GM13976 (cell line): ENCODE data around the gene CHL1.

Source experiments
- DNase-seq: peaks from one replicate; pipeline ENCODE4 v3.0.0; 2012; ENCODE audit warnings: low spot score
- in situ Hi-C: fragments of 300-500 bp; cut with MboI; formaldehyde crosslinking; loops from one replicate; pipeline ENCODE4 v1.12.0; 2022; ENCODE audit warnings: low sequenced_read_pairs, mixed read lengths, inconsistent platforms; ENCODE audit not compliant: unreplicated experiment
- TF ChIP-seq, protein P1 (sequence below): IDR thresholded peaks from 2 replicates; pipeline ENCODE4 v1.5.1; 2012; ENCODE audit warnings: borderline replicate concordance, mild to moderate bottlenecking; ENCODE audit not compliant: insufficient read depth; ENCODE audit errors: extremely low read depth, missing control alignments, control extremely low read depth

The CHL1 gene

GRCh38 chr3:414063-414462, 217.5 kb downstream of the CHL1 start:
- in situ Hi-C loops: no loop called here
- TF ChIP-seq, protein P1, sequence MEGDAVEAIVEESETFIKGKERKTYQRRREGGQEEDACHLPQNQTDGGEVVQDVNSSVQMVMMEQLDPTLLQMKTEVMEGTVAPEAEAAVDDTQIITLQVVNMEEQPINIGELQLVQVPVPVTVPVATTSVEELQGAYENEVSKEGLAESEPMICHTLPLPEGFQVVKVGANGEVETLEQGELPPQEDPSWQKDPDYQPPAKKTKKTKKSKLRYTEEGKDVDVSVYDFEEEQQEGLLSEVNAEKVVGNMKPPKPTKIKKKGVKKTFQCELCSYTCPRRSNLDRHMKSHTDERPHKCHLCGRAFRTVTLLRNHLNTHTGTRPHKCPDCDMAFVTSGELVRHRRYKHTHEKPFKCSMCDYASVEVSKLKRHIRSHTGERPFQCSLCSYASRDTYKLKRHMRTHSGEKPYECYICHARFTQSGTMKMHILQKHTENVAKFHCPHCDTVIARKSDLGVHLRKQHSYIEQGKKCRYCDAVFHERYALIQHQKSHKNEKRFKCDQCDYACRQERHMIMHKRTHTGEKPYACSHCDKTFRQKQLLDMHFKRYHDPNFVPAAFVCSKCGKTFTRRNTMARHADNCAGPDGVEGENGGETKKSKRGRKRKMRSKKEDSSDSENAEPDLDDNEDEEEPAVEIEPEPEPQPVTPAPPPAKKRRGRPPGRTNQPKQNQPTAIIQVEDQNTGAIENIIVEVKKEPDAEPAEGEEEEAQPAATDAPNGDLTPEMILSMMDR: no peak
- peak; percentile 3 for DNase-seq

- DNase-seq: no peak
- in situ Hi-C loops: no loop called here
- TF ChIP-seq, protein P1: no peak
Measured at GRCh38 chr3:418239-418929, 221.8 kb downstream of the CHL1 start.

GRCh38 chr3:420584-420983, 224.0 kb downstream of the CHL1 start:
- no peak for DNase-seq
- in situ Hi-C loops: no loop called here
- TF ChIP-seq, protein P1: no peak

- TF ChIP-seq, protein P1: no peak
- no peak for DNase-seq
- in situ Hi-C loops: no loop called here
Measured at GRCh38 chr3:425079-425478, 228.5 kb downstream of the CHL1 start.

GRCh38 chr3:426072-426471, 229.5 kb downstream of the CHL1 start:
- no peak for DNase-seq
- in situ Hi-C loops: no loop called here
- TF ChIP-seq, protein P1: no peak

DNA sequence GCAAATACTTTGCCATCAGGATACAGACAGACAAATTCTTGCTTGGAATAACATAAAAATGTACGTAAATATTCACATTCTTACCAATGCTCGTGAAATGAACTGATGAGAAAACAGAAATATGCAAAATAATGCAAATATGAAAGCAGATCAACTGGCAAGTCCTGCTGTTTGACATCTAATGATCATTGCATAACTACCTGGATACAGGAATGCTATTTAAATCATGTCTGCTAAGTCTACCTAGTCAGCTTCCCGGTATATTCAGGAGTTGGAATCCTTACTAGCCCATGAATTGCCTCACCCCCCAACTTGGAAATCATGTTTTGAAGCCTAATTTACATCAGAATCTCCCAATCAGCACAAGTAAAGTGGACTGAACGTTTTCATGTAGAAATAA, 230.6 kb downstream of the CHL1 start:
- TF ChIP-seq, protein P1: no peak
- in situ Hi-C loops: no loop called here
- no peak for DNase-seq
